GM12878 (cell line): ENCODE results near the gene DNAJB5. TPM values are rescaled to one million over a fixed set of nuclear protein-coding genes. Genes with fewer than 3 reads are reported as not detected.

Source experiments
- ATAC-seq: fragments of 200-7000 bp; cut with Tn5 transposase; 3 replicates; pipeline ENCODE4 v1.9.1; 2020; ENCODE audit warnings: mild to moderate bottlenecking, moderate library complexity
- BruUV-seq: library from RNA; stranded (reverse); fragments of 400-500 nt; replicated peaks from 2 replicates; lab custom pipeline; 2021; lab: Mats Ljungman, UMichigan
- CTCF ChIA-PET: fragments of 300-600 bp; sonication (Branson Sonifier 250); formaldehyde crosslinking; extraction: SDS; loops from one replicate; lab custom pipeline; 2021; ENCODE audit warnings: inconsistent platforms; lab: Yijun Ruan, JAX
- POLR2A ChIA-PET: fragments of 350-600 bp; formaldehyde crosslinking; extraction: SDS; loops from one replicate; lab custom pipeline; 2021; ENCODE audit warnings: inconsistent platforms; lab: Charles Lee
- RAD21 ChIA-PET: fragments of 300-600 bp; sonication (Branson Sonifier 250); formaldehyde crosslinking; loops from one replicate; lab custom pipeline; 2023; ENCODE audit warnings: antibody characterized with exemption; ENCODE audit not compliant: unreplicated experiment; lab: Charles Lee
- SMC1A ChIA-PET: fragments of 300-600 bp; sonication (Branson Sonifier 250); formaldehyde crosslinking; loops from one replicate; lab custom pipeline; 2023; ENCODE audit not compliant: unreplicated experiment, uncharacterized antibody; lab: Charles Lee
- DNase-seq: peaks from one replicate; pipeline ENCODE4 v3.0.0-alpha.2; 2011; ENCODE audit warnings: low read depth, low spot score
- FAIRE-seq: peaks from 3 replicates; lab custom pipeline; 2011; peaks lifted over from hg19 to GRCh38; lab: Jason Lieb, UNC
- H2AFZ ChIP-seq: 2 replicates; pipeline ENCODE4 v1.6.0; 2011; ENCODE audit warnings: low read depth, low read length, control low read depth; ENCODE audit not compliant: control insufficient read depth
- H3K27ac ChIP-seq: 2 replicates; pipeline ENCODE4 v1.5.1; 2011; ENCODE audit warnings: control low read depth; ENCODE audit not compliant: control insufficient read depth, insufficient read depth
- H3K27me3 ChIP-seq, 2 experiments: replicated peaks in 1 of 2; 2 replicates each; pipeline versions ENCODE4 v1.6.0 to v1.6.1; 2011; ENCODE audit warnings: low read length in 1 of 2; ENCODE audit not compliant: control insufficient read depth in 2 of 2, insufficient read depth in 2 of 2
- H3K36me3 ChIP-seq, 2 experiments: 2 replicates each; pipeline ENCODE4 v1.5.1; 2011; ENCODE audit warnings: low read length in 1 of 2; ENCODE audit not compliant: control insufficient read depth in 2 of 2, insufficient read depth in 2 of 2
- H3K4me1 ChIP-seq: 2 replicates; pipeline ENCODE4 v1.6.1; 2011; ENCODE audit warnings: mild to moderate bottlenecking, low read length, moderate library complexity, mixed read lengths; ENCODE audit not compliant: control insufficient read depth, insufficient read depth
- H3K4me2 ChIP-seq: 2 replicates; pipeline ENCODE4 v1.6.0; 2011; ENCODE audit warnings: control low read depth; ENCODE audit not compliant: control insufficient read depth, insufficient read depth
- H3K4me3 ChIP-seq: fragments of 200-600 bp; sonication (generic); 2 replicates; pipeline ENCODE4 v1.5.1; 2016
- H3K79me2 ChIP-seq: 2 replicates; pipeline ENCODE4 v1.6.0; 2011; ENCODE audit warnings: low read length; ENCODE audit not compliant: control insufficient read depth, insufficient read depth
- H3K9ac ChIP-seq: 2 replicates; pipeline ENCODE4 v1.8.0; 2011; ENCODE audit warnings: low read length, control low read depth, mixed read lengths; ENCODE audit not compliant: control insufficient read depth, insufficient read depth
- H3K9me3 ChIP-seq: replicated peaks from 3 replicates; pipeline ENCODE4 v1.5.1; 2011; ENCODE audit warnings: mild to moderate bottlenecking, low read length; ENCODE audit not compliant: control insufficient read depth, insufficient read depth
- H4K20me1 ChIP-seq: 2 replicates; pipeline ENCODE4 v1.6.0; 2011; ENCODE audit not compliant: control insufficient read depth, insufficient read depth
- ATF7 ChIP-seq: fragments of 450-650 bp; IDR thresholded peaks from 2 replicates; pipeline ENCODE4 v1.6.1; 2016; ENCODE audit warnings: low read depth, mild to moderate bottlenecking
- CREM ChIP-seq: IDR thresholded peaks from 2 replicates; pipeline ENCODE4 v1.6.1; 2014; ENCODE audit warnings: antibody characterized with exemption, low read depth
- EZH2 ChIP-seq: IDR thresholded peaks from 2 replicates; pipeline ENCODE4 v1.6.1; 2012; ENCODE audit warnings: low read depth, mild to moderate bottlenecking, control low read depth, inconsistent platforms, low read length, borderline replicate concordance; ENCODE audit not compliant: control insufficient read depth
- FOXM1 ChIP-seq: IDR thresholded peaks from 2 replicates; pipeline ENCODE4 v1.6.1; 2012; ENCODE audit warnings: low read depth, mild to moderate bottlenecking, inconsistent platforms, low read length, moderate library complexity
- JUNB ChIP-seq: IDR thresholded peaks from 2 replicates; pipeline ENCODE4 v1.6.1; 2016; ENCODE audit warnings: antibody characterized with exemption, mild to moderate bottlenecking
- KDM1A ChIP-seq: fragments of 200-600 bp; sonication (generic); IDR thresholded peaks from 2 replicates; pipeline ENCODE4 v1.6.1; 2016; ENCODE audit warnings: borderline replicate concordance
- NFIC ChIP-seq: IDR thresholded peaks from 2 replicates; pipeline ENCODE4 v1.6.1; 2012; ENCODE audit warnings: low read depth, mild to moderate bottlenecking, inconsistent platforms, low read length, moderate library complexity
- PML ChIP-seq: IDR thresholded peaks from 2 replicates; pipeline ENCODE4 v1.6.1; 2012; ENCODE audit warnings: low read length, inconsistent platforms
- POLR2A ChIP-seq: IDR thresholded peaks from 2 replicates; pipeline ENCODE4 v1.6.1; 2011; ENCODE audit warnings: low read depth, mild to moderate bottlenecking, low read length
- RAD51 ChIP-seq: fragments of 450-650 bp; IDR thresholded peaks from 2 replicates; pipeline ENCODE4 v1.6.1; 2016; ENCODE audit warnings: moderate library complexity, mild to moderate bottlenecking, inconsistent platforms
- SIX5 ChIP-seq: IDR thresholded peaks from 2 replicates; pipeline ENCODE4 v1.6.1; 2011; ENCODE audit warnings: mild to moderate bottlenecking, low read depth, low read length, moderate library complexity; ENCODE audit not compliant: severe bottlenecking
- STAT1 ChIP-seq: fragments of 450-650 bp; conservative IDR thresholded peaks from 2 replicates; pipeline ENCODE4 v1.6.1; 2014; ENCODE audit warnings: antibody characterized with exemption, mild to moderate bottlenecking
- WRNIP1 ChIP-seq: IDR thresholded peaks from 2 replicates; pipeline ENCODE4 v1.6.1; 2011; ENCODE audit warnings: low read depth, low read length, improper control_type of control experiment, borderline replicate concordance
- ZNF592 ChIP-seq: fragments of 450-650 bp; IDR thresholded peaks from 2 replicates; pipeline ENCODE4 v1.6.1; 2017; ENCODE audit warnings: mild to moderate bottlenecking, moderate library complexity
- WGBS: methylation state at CpG from one replicate; pipeline ENCODE4 v1.1.6; 2016; ENCODE audit warnings: low lambda C conversion rate; ENCODE audit not compliant: insufficient replicate concordance, insufficient coverage; ENCODE audit errors: missing lambda C conversion rate; 5-methylcytosine and 5-hydroxymethylcytosine counted together
- in situ Hi-C: fragments of 300-500 bp; cut with MboI; formaldehyde crosslinking; loops from 9 replicates; pipeline ENCODE4 v1.14.3; 2018; ENCODE audit warnings: mixed read lengths
- intact Hi-C: fragments of 100-400 bp; cut with micrococcal nuclease; formaldehyde crosslinking; loops from one replicate; pipeline ENCODE4 v1.14.2; 2022; ENCODE audit not compliant: unreplicated experiment
- polyA plus RNA-seq, 11 experiments: library from polyadenylated mRNA; depleted of rRNA in 4 of 11; unstranded in 6 of 11; stranded (reverse) in 5 of 11; fragments of >200 nt; fragmentation: Nextera tagmentation in 4 of 11; fragmentation: Illumina TruSeq in 1 of 11; extraction: Ambion mirVana in 4 of 11; extraction: Trizol in 1 of 11; gene quantifications; 1 replicate in 1 of 11; 2 replicates in 10 of 11; pipeline versions ENCODE4 v1.2.1 to v1.2.3, GENCODE V29; 2011 to 2016; ENCODE audit warnings: inconsistent platforms in 2 of 11, missing spikeins in 2 of 11, low read depth in 1 of 11
- total RNA-seq, 4 experiments: library from RNA; depleted of rRNA in 3 of 4; stranded (reverse); fragments of >200 nt in 3 of 4; fragmentation: Illumina TruSeq in 1 of 4; extraction: Trizol in 1 of 4; gene quantifications; 2 replicates each; pipeline versions ENCODE4 v1.2.1 to v1.2.3, GENCODE V29; 2013 to 2021

DNAJB5 gene
- total and polyA plus RNA-seq, 10 of the 15 experiments (the other 5 are each of a cell fraction or from before 2014, with no cell fraction given): 0.92 to 13.3 (median 6.8) TPM

GRCh38 chr9:35035851-35036701 lies 46.5 kb downstream of the DNAJB5 start:
- ATAC-seq: no peak
- Histone ChIP-seq H3K9me3 (no peaks in the 10 kb centered on the region; the same call in 2 of the 3 replicates), H3K36me3 (no peaks in the 10 kb centered on the region), H3K9ac (no peak overlapping the region), H3K4me2 (peak overlapping the region; percentile 11; the same call in 1 of the 2 replicates), H3K4me1 (no peaks in the 10 kb centered on the region), H3K27ac (no peak overlapping the region), H3K27me3 (no peaks in the 10 kb centered on the region), H4K20me1 (no peaks in the 10 kb centered on the region), H2AFZ (peak overlapping the region; percentile 33; the same call in 1 of the 2 replicates), H3K4me3 (no peak overlapping the region), H3K79me2 (no peaks in the 10 kb centered on the region)
- no peak for FAIRE-seq
- intact Hi-C loops: no loop called here
- ChIA-PET RAD21 (no interaction called here), SMC1A (no interaction called here), POLR2A (no interaction called here), CTCF (interaction anchor here (0.7 kb wide), 1 partner anchor 432 kb away, joined by 4 read pairs; no protein-coding TSS in a partner anchor)
- in situ Hi-C loops: no loop called here
- no TSS peak for BruUV-seq
- WGBS: 65% methylated on average over 48 of the region's 48 CpGs
- DNase-seq: no peak
- no peak for TF ChIP-seq PML
- no peak for TF ChIP-seq CREM
- TF ChIP-seq POLR2A: 0 out of 2 replicates have a peak, but pooled peaks have one; percentile 25
- no peak for TF ChIP-seq FOXM1
- no peak for TF ChIP-seq SIX5
- TF ChIP-seq NFIC: no peak

GRCh38 chr9:35042081-35042604 lies 52.6 kb downstream of the DNAJB5 start:
- CTCF ChIA-PET: interaction anchor here (0.8 to 2.5 kb wide), 4 partner anchors 9 to 142 kb away, joined by 3 to 16 read pairs (median 4); no protein-coding TSS in a partner anchor
- H3K36me3 ChIP-seq: no peaks in the 10 kb centered on the region; a peak in 1 of 4 replicates
- H3K27me3 ChIP-seq: no peaks in the 10 kb centered on the region
- H3K27ac ChIP-seq: no peak overlapping the region
- no peak overlapping the region for H2AFZ ChIP-seq
- intact Hi-C loops: no loop called here
- H3K4me1 ChIP-seq: no peaks in the 10 kb centered on the region
- POLR2A ChIA-PET: no interaction called here
- no peak overlapping the region for H3K9ac ChIP-seq
- H3K4me3 ChIP-seq: no peak overlapping the region
- no peak for FAIRE-seq
- in situ Hi-C loops: no loop called here
- no peak overlapping the region for H3K4me2 ChIP-seq
- H4K20me1 ChIP-seq: no peaks in the 10 kb centered on the region
- no peak for ATAC-seq
- WGBS: 100% methylated on average over 3 of the region's 3 CpGs
- H3K79me2 ChIP-seq: no peaks in the 10 kb centered on the region
- no peak for DNase-seq
- no TSS peak for BruUV-seq
- RAD21 ChIA-PET: no interaction called here
- SMC1A ChIA-PET: no interaction called here
- H3K9me3 ChIP-seq: no peaks in the 10 kb centered on the region
- TF ChIP-seq ATF7 (no peak), JUNB (no peak), KDM1A (no peak), RAD51 (no peak), ZNF592 (no peak), WRNIP1 (no peak), STAT1 (no peak), EZH2 (no peak)
